Thyroid gland (tissue), 4 donors: Measurements from ENCODE around the gene NOBOX.

ENCODE experiments used
- CTCF ChIP-seq, 6 experiments: fragments of 200-600 bp in 3 of 6; fragments of 450-650 bp in 3 of 6; sonication (generic) in 3 of 6; IDR thresholded peaks; one replicate each; pipeline ENCODE4 v1.5.1; 2016 to 2019; ENCODE audit warnings: antibody characterized with exemption in 6 of 6, mild to moderate bottlenecking in 2 of 6, inconsistent platforms in 1 of 6, moderate library complexity in 1 of 6
- POLR2A ChIP-seq, 2 donors: fragments of 450-650 bp; IDR thresholded peaks; one replicate each; pipeline ENCODE4 v1.6.1; 2017; ENCODE audit warnings: antibody characterized with exemption in 2 of 2, mild to moderate bottlenecking in 2 of 2, moderate library complexity in 1 of 2

- TF ChIP-seq CTCF (IDR thresholded peaks at IDR 0.05) (no peak), POLR2A (IDR thresholded peaks at IDR 0.05) (no peak)
Measured at GRCh38 chr7:144399946-144400345, 3.5 kb downstream of the NOBOX start.
